RWPE2 (cell line): ENCODE results near the gene SRGAP2C.
"Not testable (repeated sequence)": the region's sequence is repeated elsewhere in the genome, so short reads cannot be mapped to it uniquely, and the experiment has no call there.

Source experiments
- ATAC-seq: fragments of 200-7000 bp; cut with Tn5 transposase; 3 replicates; pipeline ENCODE4 v1.9.1; 2021; ENCODE audit warnings: low read depth
- DNase-seq: peaks from one replicate; pipeline ENCODE4 v3.0.0-alpha.2; 2020; ENCODE audit warnings: low spot score
- H3K27ac ChIP-seq: fragments of 450-650 bp; 2 replicates; pipeline ENCODE4 v1.5.1; 2017; ENCODE audit warnings: mild to moderate bottlenecking; ENCODE audit not compliant: poor library complexity, severe bottlenecking
- H3K27me3 ChIP-seq: fragments of 250-450 bp; sonication (Bioruptor Pico); 2 replicates; pipeline ENCODE4 v1.5.1; 2021; ENCODE audit warnings: mild to moderate bottlenecking, moderate library complexity; ENCODE audit not compliant: insufficient read depth, poor library complexity, severe bottlenecking
- H3K36me3 ChIP-seq: fragments of 250-450 bp; sonication (Bioruptor Pico); 2 replicates; pipeline ENCODE4 v1.5.1; 2020; ENCODE audit warnings: low read depth, mild to moderate bottlenecking, moderate library complexity
- H3K4me1 ChIP-seq: fragments of 250-450 bp; sonication (Bioruptor Pico); 2 replicates; pipeline ENCODE4 v1.5.1; 2021; ENCODE audit warnings: mild to moderate bottlenecking, moderate library complexity; ENCODE audit not compliant: insufficient read depth, poor library complexity, severe bottlenecking
- H3K4me3 ChIP-seq: fragments of 250-450 bp; sonication (Bioruptor Pico); 2 replicates; pipeline ENCODE4 v1.5.1; 2021; ENCODE audit warnings: mild to moderate bottlenecking, moderate library complexity; ENCODE audit not compliant: severe bottlenecking
- H3K9me3 ChIP-seq: fragments of 250-450 bp; sonication (Bioruptor Pico); 2 replicates; pipeline ENCODE4 v1.5.1; 2021; ENCODE audit warnings: mild to moderate bottlenecking, moderate library complexity; ENCODE audit not compliant: severe bottlenecking
- CTCF ChIP-seq: fragments of 450-650 bp; IDR thresholded peaks from one replicate; pipeline ENCODE4 v1.5.1; 2017; ENCODE audit warnings: mild to moderate bottlenecking, moderate library complexity; ENCODE audit not compliant: poor library complexity, severe bottlenecking

Gene SRGAP2C

GRCh38 chr1:121184290-121185127 is at the start of gene SRGAP2C, which contains the start of gene FAM72B:
Gene SRGAP2C (plus strand): TSS chr1:121184975. CDS start chr1:121187447, 2,472 bp downstream.
Gene FAM72B (minus strand): TSS chr1:121184340. CDS start chr1:121183489, 851 bp downstream.
- peak; percentile 82 for ATAC-seq

GRCh38 chr1:121140393-121140792 is 44.4 kb upstream of the SRGAP2C start:
- DNase-seq, H3K27me3 ChIP-seq, H3K4me1 ChIP-seq, H3K4me3 ChIP-seq, H3K27ac ChIP-seq, H3K9me3 ChIP-seq, H3K36me3 ChIP-seq: not testable (repeated sequence)
- peak; percentile 55; the same call in 1 of the 3 replicates for ATAC-seq

More at GRCh38 chr1:121184290-121185127, at the start of gene SRGAP2C, which contains the start of gene FAM72B:
- not testable (repeated sequence) for H3K36me3 ChIP-seq, H3K9me3 ChIP-seq, H3K4me1 ChIP-seq, H3K27me3 ChIP-seq
- peak within 1 kb of the TSS; percentile 39 for H3K4me3 ChIP-seq
- H3K27ac ChIP-seq, result peak within 1 kb of the TSS; percentile 37
- peak; percentile 96 for DNase-seq

- ATAC-seq, result peak; percentile 62; the same call in 2 of the 3 replicates
- H3K27ac ChIP-seq, DNase-seq, H3K27me3 ChIP-seq, H3K4me1 ChIP-seq, H3K9me3 ChIP-seq, H3K36me3 ChIP-seq, H3K4me3 ChIP-seq: not testable (repeated sequence)
These were observed 36.1 kb upstream of the SRGAP2C start for GRCh38 chr1:121148489-121149190.

- H3K4me3 ChIP-seq, ATAC-seq, H3K4me1 ChIP-seq, DNase-seq, H3K9me3 ChIP-seq, H3K27ac ChIP-seq, H3K27me3 ChIP-seq, H3K36me3 ChIP-seq: not testable (repeated sequence)
These were observed 33.5 kb upstream of the SRGAP2C start for GRCh38 chr1:121151294-121151693.

GRCh38 chr1:121152788-121153187 is 32.0 kb upstream of the SRGAP2C start:
- not testable (repeated sequence) for ATAC-seq, H3K27ac ChIP-seq, DNase-seq, H3K9me3 ChIP-seq, H3K4me3 ChIP-seq, H3K36me3 ChIP-seq, H3K27me3 ChIP-seq, H3K4me1 ChIP-seq

GRCh38 chr1:121154811-121155210 is 30.0 kb upstream of the SRGAP2C start:
- not testable (repeated sequence) for ATAC-seq, H3K27me3 ChIP-seq, DNase-seq, H3K4me1 ChIP-seq, H3K36me3 ChIP-seq, H3K4me3 ChIP-seq, H3K9me3 ChIP-seq, H3K27ac ChIP-seq

GRCh38 chr1:121155671-121156358 is 29.0 kb upstream of the SRGAP2C start:
- ATAC-seq, H3K27me3 ChIP-seq, H3K4me3 ChIP-seq, DNase-seq, H3K4me1 ChIP-seq, H3K27ac ChIP-seq, H3K36me3 ChIP-seq, H3K9me3 ChIP-seq: not testable (repeated sequence)
- peak; percentile 15 for TF ChIP-seq CTCF

- not testable (repeated sequence) for H3K9me3 ChIP-seq, H3K27me3 ChIP-seq, H3K27ac ChIP-seq, H3K4me3 ChIP-seq, H3K36me3 ChIP-seq, H3K4me1 ChIP-seq, DNase-seq
- ATAC-seq, result peak; percentile 30
These were observed 27.7 kb upstream of the SRGAP2C start for GRCh38 chr1:121156958-121157603.

GRCh38 chr1:121157609-121158008 is 27.2 kb upstream of the SRGAP2C start:
- not testable (repeated sequence) for H3K27me3 ChIP-seq, H3K4me1 ChIP-seq, H3K4me3 ChIP-seq, H3K27ac ChIP-seq, H3K36me3 ChIP-seq, H3K9me3 ChIP-seq, DNase-seq
- ATAC-seq, result peak; percentile 99
